ENCODE measurements around the gene GRID2. TPM values are rescaled to one million over a fixed set of nuclear protein-coding genes. Genes with fewer than 3 reads are reported as not detected.

Gene GRID2
- total RNA-seq, 1 donor from 2014 or later = not detected

- TF ChIP-seq, protein P1, sequence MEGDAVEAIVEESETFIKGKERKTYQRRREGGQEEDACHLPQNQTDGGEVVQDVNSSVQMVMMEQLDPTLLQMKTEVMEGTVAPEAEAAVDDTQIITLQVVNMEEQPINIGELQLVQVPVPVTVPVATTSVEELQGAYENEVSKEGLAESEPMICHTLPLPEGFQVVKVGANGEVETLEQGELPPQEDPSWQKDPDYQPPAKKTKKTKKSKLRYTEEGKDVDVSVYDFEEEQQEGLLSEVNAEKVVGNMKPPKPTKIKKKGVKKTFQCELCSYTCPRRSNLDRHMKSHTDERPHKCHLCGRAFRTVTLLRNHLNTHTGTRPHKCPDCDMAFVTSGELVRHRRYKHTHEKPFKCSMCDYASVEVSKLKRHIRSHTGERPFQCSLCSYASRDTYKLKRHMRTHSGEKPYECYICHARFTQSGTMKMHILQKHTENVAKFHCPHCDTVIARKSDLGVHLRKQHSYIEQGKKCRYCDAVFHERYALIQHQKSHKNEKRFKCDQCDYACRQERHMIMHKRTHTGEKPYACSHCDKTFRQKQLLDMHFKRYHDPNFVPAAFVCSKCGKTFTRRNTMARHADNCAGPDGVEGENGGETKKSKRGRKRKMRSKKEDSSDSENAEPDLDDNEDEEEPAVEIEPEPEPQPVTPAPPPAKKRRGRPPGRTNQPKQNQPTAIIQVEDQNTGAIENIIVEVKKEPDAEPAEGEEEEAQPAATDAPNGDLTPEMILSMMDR (IDR thresholded peaks at IDR 0.05) = no peak
- no peaks in the 10 kb centered on the region for H3K9me3 Mint-ChIP-seq (ENCODE audit: unreplicated experiment)
- H3K4me3 Mint-ChIP-seq (ENCODE audit: unreplicated experiment) = no peak overlapping the region
- no peak overlapping the region for H3K27ac Mint-ChIP-seq (ENCODE audit: unreplicated experiment)
- no peaks in the 10 kb centered on the region for H3K4me1 Mint-ChIP-seq (ENCODE audit: unreplicated experiment)
- H3K27me3 Mint-ChIP-seq (ENCODE audit: unreplicated experiment) = no peaks in the 10 kb centered on the region
- H3K36me3 Mint-ChIP-seq (ENCODE audit: unreplicated experiment) = no peaks in the 10 kb centered on the region
- no peak for DNase-seq (ENCODE audit: extremely low spot score, unreplicated experiment)
These were observed 1163.9 kb downstream of the GRID2 start for GRCh38 chr4:93467484-93468155.

DNA sequence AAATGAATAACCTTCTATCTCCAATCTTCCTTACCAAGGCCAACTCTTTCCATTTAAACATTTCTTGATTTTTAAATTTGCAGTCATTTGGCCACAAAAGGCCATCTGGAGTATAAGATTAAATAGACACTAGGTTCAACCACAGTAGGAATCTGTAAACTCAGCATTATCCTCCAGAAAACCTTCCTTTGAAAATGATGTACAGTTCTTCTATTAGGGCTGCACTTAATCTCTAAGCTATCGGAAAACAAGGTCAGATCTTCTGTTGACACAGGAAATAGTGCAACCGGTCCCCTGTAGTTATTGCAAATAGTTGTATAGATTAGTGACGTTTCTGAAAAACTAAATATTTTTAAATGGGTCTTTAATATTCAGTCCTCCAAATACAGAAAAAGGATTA, 1165.8 kb downstream of the GRID2 start:
- Mint-ChIP-seq H3K27ac (ENCODE audit: unreplicated experiment) (no peak overlapping the region), H3K9me3 (ENCODE audit: unreplicated experiment) (no peaks in the 10 kb centered on the region), H3K4me3 (ENCODE audit: unreplicated experiment) (no peak overlapping the region), H3K27me3 (ENCODE audit: unreplicated experiment) (no peaks in the 10 kb centered on the region), H3K36me3 (ENCODE audit: unreplicated experiment) (no peaks in the 10 kb centered on the region), H3K4me1 (ENCODE audit: unreplicated experiment) (no peaks in the 10 kb centered on the region)
- DNase-seq (ENCODE audit: extremely low spot score, unreplicated experiment) = no peak
- TF ChIP-seq, protein P1 (IDR thresholded peaks at IDR 0.05) = no peak

- H3K4me3 Mint-ChIP-seq (ENCODE audit: unreplicated experiment) = no peak overlapping the region
- H3K36me3 Mint-ChIP-seq (ENCODE audit: unreplicated experiment) = no peaks in the 10 kb centered on the region
- DNase-seq (ENCODE audit: extremely low spot score, unreplicated experiment) = no peak
- TF ChIP-seq, protein P1 (IDR thresholded peaks at IDR 0.05) = no peak
- H3K27me3 Mint-ChIP-seq (ENCODE audit: unreplicated experiment) = no peaks in the 10 kb centered on the region
- no peak overlapping the region for H3K27ac Mint-ChIP-seq (ENCODE audit: unreplicated experiment)
- no peaks in the 10 kb centered on the region for H3K4me1 Mint-ChIP-seq (ENCODE audit: unreplicated experiment)
- no peaks in the 10 kb centered on the region for H3K9me3 Mint-ChIP-seq (ENCODE audit: unreplicated experiment)
These were observed 1172.0 kb downstream of the GRID2 start for GRCh38 chr4:93475730-93476129.

DNA sequence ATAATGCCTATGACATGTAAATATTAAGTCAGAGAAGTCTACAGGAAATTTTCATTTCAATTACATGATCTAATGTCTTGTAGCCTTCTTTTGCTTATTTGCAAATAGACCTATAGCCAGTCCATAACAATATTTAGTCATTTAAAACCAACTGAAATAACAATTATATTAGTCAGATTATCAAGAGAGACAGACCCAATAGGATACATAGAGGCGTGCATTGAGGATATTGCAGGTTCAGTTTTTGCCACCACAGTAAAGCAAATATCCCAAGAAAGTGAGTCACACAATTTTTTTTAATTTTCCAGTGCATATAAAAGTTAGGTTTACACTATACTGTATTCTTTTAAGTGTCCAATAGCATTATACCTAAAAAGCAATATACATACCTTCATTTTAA, 1175.0 kb downstream of the GRID2 start:
- no peak for DNase-seq (ENCODE audit: extremely low spot score, unreplicated experiment)
- Mint-ChIP-seq H3K36me3 (ENCODE audit: unreplicated experiment) (no peaks in the 10 kb centered on the region), H3K4me1 (ENCODE audit: unreplicated experiment) (peaks cover 2% of the 10 kb centered on the region), H3K27me3 (ENCODE audit: unreplicated experiment) (no peaks in the 10 kb centered on the region), H3K27ac (ENCODE audit: unreplicated experiment) (no peak overlapping the region), H3K9me3 (ENCODE audit: unreplicated experiment) (no peaks in the 10 kb centered on the region), H3K4me3 (ENCODE audit: unreplicated experiment) (no peak overlapping the region)
- TF ChIP-seq, protein P1 (IDR thresholded peaks at IDR 0.05) = no peak

GRCh38 chr4:93480452-93480851, 1176.7 kb downstream of the GRID2 start:
- Mint-ChIP-seq H3K4me1 (ENCODE audit: unreplicated experiment) (peaks cover 2% of the 10 kb centered on the region), H3K9me3 (ENCODE audit: unreplicated experiment) (no peaks in the 10 kb centered on the region), H3K27me3 (ENCODE audit: unreplicated experiment) (no peaks in the 10 kb centered on the region), H3K27ac (ENCODE audit: unreplicated experiment) (no peak overlapping the region), H3K36me3 (ENCODE audit: unreplicated experiment) (no peaks in the 10 kb centered on the region), H3K4me3 (ENCODE audit: unreplicated experiment) (no peak overlapping the region)
- TF ChIP-seq, protein P1 (IDR thresholded peaks at IDR 0.05) = no peak
- DNase-seq (ENCODE audit: extremely low spot score, unreplicated experiment) = no peak
